ENCODE results near the gene ZFP91.

The ZFP91 gene

GRCh38 chr11:58639669-58640068 is 60.8 kb downstream of the ZFP91 start:
- no peak for DNase-seq (ENCODE audit: low read depth)
- no peak overlapping the region for H3K4me3 ChIP-seq (replicated peaks; ENCODE audit: low read depth, low read length)
- no peak for TF ChIP-seq CTCF (IDR thresholded peaks at IDR 0.05; ENCODE audit: low read length, missing control alignments)

GRCh38 chr11:58640386-58641023 is 61.6 kb downstream of the ZFP91 start:
- H3K4me3 ChIP-seq (replicated peaks; ENCODE audit: low read depth, low read length) = no peak overlapping the region
- TF ChIP-seq CTCF (IDR thresholded peaks at IDR 0.05; ENCODE audit: low read length, missing control alignments) = no peak
- DNase-seq (ENCODE audit: low read depth) = no peak

GRCh38 chr11:58641341-58641740 is 62.5 kb downstream of the ZFP91 start:
- no peak for TF ChIP-seq CTCF (IDR thresholded peaks at IDR 0.05; ENCODE audit: low read length, missing control alignments)
- no peak for DNase-seq (ENCODE audit: low read depth)

GRCh38 chr11:58641803-58642581 is 63.1 kb downstream of the ZFP91 start:
- H3K4me3 ChIP-seq (replicated peaks; ENCODE audit: low read depth, low read length) = no peak overlapping the region
- DNase-seq (ENCODE audit: low read depth) = no peak
- no peak for TF ChIP-seq CTCF (IDR thresholded peaks at IDR 0.05; ENCODE audit: low read length, missing control alignments)

More at GRCh38 chr11:58641341-58641740, 62.5 kb downstream of the ZFP91 start:
- no peak overlapping the region for H3K4me3 ChIP-seq (replicated peaks; ENCODE audit: low read depth, low read length)

GRCh38 chr11:58645854-58646253 is 67.0 kb downstream of the ZFP91 start:
- no peak overlapping the region for H3K4me3 ChIP-seq (replicated peaks; ENCODE audit: low read depth, low read length)
- no peak for DNase-seq (ENCODE audit: low read depth)
- no peak for TF ChIP-seq CTCF (IDR thresholded peaks at IDR 0.05; ENCODE audit: low read length, missing control alignments)

GRCh38 chr11:58647141-58647699 is 68.4 kb downstream of the ZFP91 start:
- DNase-seq (ENCODE audit: low read depth) = no peak
- no peak overlapping the region for H3K4me3 ChIP-seq (replicated peaks; ENCODE audit: low read depth, low read length)
- no peak for TF ChIP-seq CTCF (IDR thresholded peaks at IDR 0.05; ENCODE audit: low read length, missing control alignments)
